ENCODE measurements around the gene UGT1A3.
A peak's percentile ranks its signal among the peaks of the same experiment; 100 is the strongest.

Gene UGT1A3

DNA sequence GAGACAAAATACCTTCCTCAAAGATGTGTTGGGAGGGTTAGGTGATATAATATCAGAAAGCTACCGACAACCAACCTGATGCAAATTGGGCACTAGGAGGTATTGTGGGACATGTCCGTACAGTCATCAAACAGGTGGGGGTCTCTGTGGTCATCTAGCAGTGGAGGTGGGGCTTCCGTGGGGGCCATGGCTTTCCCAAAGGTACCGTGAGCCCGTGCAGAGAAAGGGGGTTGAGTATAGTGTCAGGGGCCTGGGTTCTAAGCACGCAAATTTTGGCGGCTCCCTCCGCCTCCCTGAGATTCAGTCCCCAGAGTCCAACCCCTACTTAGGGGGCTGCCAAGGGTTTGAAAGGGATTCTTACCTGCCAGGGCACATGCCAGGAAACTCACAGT is 92.9 kb downstream of the UGT1A3 start:
- H3K4me3 ChIP-seq = no peak overlapping the region
- no peak for TF ChIP-seq Cebpa-rat (IDR thresholded peaks at IDR 0.05)
- H3K9me3 ChIP-seq (replicated peaks in 1 of 11) = peaks cover 0 to 7% (median 6%) of the 10 kb centered on the region in 11 experiments; a peak in 8 of 22 replicates
- H3K4me2 ChIP-seq = no peak overlapping the region
- no peak overlapping the region for H3K9ac ChIP-seq
- H3K27me3 ChIP-seq = no peaks in the 10 kb centered on the region
- peaks cover 19 to 46% (median 36%) of the 10 kb centered on the region in 10 experiments for H3K4me1 ChIP-seq
- no peak overlapping the region for H3K27ac ChIP-seq
- H3K36me3 ChIP-seq = no peaks in the 10 kb centered on the region
- no peaks in the 10 kb centered on the region; a peak in 1 of 22 replicates for H4K20me1 ChIP-seq

DNA sequence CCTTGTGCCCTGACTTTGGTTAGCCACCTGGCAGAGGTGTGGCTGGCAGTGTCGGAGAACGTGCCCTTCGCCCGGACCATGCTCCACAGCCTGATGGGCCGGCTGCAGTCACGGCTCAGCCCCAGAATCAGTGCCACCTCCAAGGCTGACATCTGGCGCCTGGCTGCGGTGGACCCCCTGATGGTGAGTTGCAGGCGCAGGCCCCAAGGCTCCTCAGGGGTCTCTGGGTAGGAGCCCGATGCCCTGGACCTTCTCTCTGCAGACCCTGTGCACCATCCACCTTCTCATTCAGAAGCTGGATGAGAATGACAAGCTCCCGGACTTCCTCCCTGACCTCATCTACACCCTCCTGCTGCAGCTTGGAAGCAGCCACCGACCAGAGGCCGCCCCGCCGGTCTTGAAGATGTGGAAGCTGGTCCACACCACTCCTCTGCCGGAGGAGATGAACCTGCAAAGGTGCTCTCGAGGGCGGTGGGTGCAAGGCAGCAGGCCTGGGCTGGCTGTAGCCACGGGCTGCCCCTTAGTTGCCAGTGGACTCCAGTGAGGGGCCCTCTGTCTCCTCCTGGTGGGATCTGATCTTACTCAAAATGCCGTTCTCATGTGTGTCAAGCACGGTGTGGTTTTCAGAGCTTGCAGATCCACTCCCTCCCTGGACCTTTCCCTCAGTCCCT is 93.4 kb downstream of the UGT1A3 start:
- H3K9ac ChIP-seq = no peak overlapping the region
- no peaks in the 10 kb centered on the region for H3K36me3 ChIP-seq

More for the DNA sequence above, 93.4 kb downstream of the UGT1A3 start:
- peaks cover 19 to 41% (median 31%) of the 10 kb centered on the region in 10 experiments for H3K4me1 ChIP-seq
- no peak overlapping the region for H3K27ac ChIP-seq
- H3K4me2 ChIP-seq = peak overlapping the region in 6 of 11 experiments; percentile 15 to 69 (median 59); a peak in 10 of 22 replicates
- H3K4me3 ChIP-seq = no peak overlapping the region
- H3K9me3 ChIP-seq (replicated peaks in 1 of 11) = peaks cover 0 to 10% (median 7%) of the 10 kb centered on the region in 11 experiments; a peak in 8 of 22 replicates
- H3K27me3 ChIP-seq = no peaks in the 10 kb centered on the region
- no peak for TF ChIP-seq Cebpa-rat (IDR thresholded peaks at IDR 0.05)
- H4K20me1 ChIP-seq = no peaks in the 10 kb centered on the region

Data from BLaER1 treated with 17β-estradiol and CSF1 and Interleukin-3, amounts not matched to agents 10 nM and 100 nM (cell line).